D721Med (cell line): Measurements from ENCODE around the gene CST3.
"Not testable (repeated sequence)": the region's sequence is repeated elsewhere in the genome, so short reads cannot be mapped to it uniquely, and the experiment has no call there.

ENCODE experiments used
- DNase-seq: peaks from one replicate; pipeline ENCODE4 v3.0.0; 2011; ENCODE audit warnings: low spot score; ENCODE audit not compliant: insufficient read length
- FAIRE-seq: peaks from 2 replicates; lab custom pipeline; 2011; peaks lifted over from hg19 to GRCh38; lab: Jason Lieb, UNC
- TF ChIP-seq, protein P1 (sequence below): IDR thresholded peaks from 2 replicates; pipeline ENCODE4 v1.5.1; 2012; ENCODE audit warnings: mild to moderate bottlenecking, control low read depth; ENCODE audit not compliant: insufficient read depth; ENCODE audit errors: missing control alignments

The CST3 gene

DNA sequence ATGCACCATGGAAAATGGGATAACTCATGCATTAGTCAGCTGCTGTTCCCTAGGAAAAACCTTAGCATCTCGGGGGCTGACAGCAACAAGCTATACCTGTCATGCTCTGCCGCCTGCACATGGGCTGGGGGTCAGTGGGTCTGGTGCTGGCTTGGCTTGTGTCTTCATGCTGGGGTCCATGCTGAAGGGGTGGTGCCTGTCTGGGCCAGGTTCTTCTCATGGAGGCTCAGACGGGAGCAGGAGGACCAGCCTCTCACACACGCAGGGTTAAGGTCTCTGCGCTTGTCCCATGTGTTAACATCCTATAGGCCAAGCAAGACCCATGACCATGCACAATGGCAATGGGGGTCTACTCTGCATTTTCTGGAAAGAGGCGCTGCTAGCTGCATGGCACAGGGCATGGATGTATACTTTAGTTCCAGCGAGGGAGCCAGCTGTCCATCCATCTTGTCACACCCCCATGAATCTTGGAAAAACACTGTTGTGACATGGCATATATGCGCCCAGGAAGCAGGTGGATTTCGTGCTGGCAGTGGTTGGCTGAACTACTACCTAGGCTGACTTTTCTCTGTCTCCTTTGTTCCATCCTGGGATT, 24.6 kb upstream of the CST3 start:
- DNase-seq (no peak), FAIRE-seq (no peak)
- TF ChIP-seq, protein P1, sequence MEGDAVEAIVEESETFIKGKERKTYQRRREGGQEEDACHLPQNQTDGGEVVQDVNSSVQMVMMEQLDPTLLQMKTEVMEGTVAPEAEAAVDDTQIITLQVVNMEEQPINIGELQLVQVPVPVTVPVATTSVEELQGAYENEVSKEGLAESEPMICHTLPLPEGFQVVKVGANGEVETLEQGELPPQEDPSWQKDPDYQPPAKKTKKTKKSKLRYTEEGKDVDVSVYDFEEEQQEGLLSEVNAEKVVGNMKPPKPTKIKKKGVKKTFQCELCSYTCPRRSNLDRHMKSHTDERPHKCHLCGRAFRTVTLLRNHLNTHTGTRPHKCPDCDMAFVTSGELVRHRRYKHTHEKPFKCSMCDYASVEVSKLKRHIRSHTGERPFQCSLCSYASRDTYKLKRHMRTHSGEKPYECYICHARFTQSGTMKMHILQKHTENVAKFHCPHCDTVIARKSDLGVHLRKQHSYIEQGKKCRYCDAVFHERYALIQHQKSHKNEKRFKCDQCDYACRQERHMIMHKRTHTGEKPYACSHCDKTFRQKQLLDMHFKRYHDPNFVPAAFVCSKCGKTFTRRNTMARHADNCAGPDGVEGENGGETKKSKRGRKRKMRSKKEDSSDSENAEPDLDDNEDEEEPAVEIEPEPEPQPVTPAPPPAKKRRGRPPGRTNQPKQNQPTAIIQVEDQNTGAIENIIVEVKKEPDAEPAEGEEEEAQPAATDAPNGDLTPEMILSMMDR, result no peak

DNA sequence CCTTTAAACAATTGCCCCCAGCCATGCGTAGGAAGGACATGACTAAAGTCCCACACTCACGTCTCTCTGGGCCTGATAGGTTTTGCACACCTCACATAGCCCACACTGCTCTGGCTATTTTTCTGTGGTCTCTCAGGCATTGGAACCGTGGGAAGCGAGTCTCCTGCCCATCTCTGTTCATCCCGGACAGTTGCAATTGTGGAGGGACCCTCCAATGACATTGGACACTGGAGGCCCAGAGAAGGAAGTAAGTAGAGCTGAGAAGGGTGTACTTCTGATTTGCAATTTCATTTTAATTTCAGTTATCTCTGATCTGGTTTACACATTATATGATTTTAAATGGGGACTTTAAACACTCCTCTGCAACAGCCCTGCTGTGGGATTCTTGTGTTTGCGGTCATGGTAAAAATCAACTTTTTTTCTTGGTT, 23.3 kb upstream of the CST3 start:
- TF ChIP-seq, protein P1, result no peak
- no peak for DNase-seq

DNA sequence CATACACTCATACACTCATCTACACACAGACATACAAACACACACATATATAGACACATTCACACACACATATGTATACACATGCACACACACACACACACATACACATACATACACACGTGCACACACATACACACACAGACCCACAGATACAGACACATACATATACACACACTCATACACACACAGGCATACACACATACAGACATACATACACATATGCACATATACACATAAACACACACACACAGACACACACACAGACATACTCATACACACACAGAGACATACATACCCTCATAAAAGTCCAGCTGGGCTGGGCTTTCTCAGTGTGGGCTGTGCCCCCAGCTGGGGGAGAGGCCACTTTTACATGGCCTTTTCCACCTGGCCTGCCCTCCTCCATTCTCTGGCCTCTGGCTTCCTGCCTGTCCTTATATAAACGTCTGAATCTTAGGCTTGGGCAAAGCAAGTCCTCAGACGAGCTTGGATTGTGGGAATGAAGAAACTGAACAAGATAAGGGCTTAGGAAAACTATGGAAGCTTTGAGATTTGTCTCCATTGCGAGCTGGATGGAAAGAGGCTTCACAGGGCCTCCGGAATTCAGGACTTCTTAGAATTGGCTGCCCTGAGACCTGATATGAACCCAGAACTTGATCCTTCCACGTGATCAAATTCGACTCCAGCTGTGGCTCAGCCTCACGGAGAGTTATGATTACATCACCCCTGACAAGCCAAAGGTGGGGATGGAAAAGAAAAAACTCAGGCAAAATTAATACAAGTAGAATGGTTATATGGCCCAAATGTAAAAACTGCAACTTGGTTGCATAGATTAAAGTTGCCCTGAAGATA, 22.5 kb upstream of the CST3 start:
- FAIRE-seq (no peak), DNase-seq (no peak)
- TF ChIP-seq, protein P1, result no peak

More for the DNA sequence above, 23.3 kb upstream of the CST3 start:
- FAIRE-seq, result no peak

DNA sequence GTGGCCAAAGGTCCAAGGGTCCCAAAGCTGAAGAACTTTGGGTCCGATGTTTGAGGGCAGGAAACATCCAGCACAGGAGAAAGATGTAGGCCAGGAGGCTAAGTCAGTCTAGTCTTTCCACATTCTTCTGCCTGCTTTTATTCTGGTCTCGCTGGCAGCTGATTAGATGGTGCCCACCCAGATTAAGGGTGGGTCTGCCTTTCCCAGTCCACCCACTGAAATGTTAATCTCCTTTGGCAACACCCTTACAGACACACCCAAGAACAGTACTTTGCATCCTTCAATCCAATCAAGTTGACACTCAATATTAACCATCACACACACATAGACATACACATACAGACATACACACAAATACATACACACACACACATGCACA, 21.8 kb upstream of the CST3 start:
- not testable (repeated sequence) for FAIRE-seq, DNase-seq

DNA sequence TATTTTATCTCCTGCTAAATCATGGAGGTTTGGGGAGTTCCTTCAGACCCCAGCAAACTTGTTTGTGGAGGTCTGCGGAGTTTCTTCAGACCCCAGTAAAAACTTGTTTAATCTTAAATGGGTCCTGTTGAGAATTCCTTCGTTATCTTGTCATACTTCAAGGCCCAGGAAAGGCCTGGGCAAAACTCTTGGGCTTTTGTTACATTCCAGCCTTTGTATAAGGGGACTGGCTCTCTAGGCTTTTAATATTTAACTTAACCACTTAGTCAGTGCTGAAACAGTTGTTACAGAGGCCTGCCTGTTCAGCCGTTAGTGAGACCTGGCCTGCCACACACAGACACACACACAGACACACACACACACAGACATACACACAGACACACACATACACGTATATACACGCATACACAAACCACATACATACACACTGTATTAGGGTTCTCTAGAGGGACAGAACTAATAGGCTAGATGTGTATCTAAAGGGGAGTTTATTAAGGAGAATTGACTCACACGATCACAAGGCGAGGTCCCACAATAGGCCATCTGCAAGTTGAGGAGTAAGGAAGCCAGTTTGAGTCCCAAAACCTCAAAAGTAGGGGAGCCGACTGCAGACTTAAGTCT, 21.3 kb upstream of the CST3 start:
- no peak for FAIRE-seq
- TF ChIP-seq, protein P1, result no peak
- DNase-seq, result no peak

DNA sequence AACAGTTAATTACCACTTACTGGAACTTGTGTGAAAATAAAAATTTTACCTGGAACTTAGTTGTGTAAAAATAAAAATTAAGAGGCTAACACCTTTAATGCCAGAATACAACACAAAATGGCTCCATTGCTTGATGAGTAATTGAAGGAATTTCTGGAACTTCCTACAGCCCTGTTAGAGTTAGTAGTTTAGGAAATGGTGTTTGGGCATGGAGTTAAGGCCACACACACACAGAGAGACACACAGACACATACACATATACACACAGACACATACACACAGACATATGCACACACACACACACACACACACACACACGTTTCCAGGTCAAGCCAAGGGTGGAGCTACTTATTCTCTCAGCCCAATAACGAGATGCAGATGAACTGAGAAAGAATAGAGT, 20.6 kb upstream of the CST3 start:
- no peak for FAIRE-seq
- DNase-seq, result no peak
- TF ChIP-seq, protein P1, result no peak

DNA sequence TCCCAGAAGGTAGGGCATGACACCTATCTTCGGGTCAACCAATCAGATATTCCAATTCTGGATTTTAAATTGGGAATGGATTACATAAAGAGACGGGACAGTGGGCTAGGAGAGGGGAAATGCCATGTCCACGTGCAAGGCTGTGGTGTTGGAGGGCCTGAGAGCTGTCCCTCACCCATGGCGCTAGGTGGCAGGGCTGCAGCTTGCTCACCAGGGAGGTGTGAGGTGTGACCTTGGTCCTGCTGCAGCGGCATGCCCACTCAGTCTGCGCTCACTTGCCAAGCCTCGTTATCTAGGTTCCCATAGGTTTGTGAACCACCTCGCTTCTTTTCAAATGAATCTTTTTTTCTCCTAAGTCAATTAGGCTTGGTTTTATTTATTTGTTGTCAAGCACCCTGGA, 19.4 kb upstream of the CST3 start:
- no peak for FAIRE-seq
- TF ChIP-seq, protein P1, result no peak
- no peak for DNase-seq
